Measurements from ENCODE around the gene WDR44. TPM values are rescaled to one million over a fixed set of nuclear protein-coding genes. Genes with fewer than 3 reads are reported as not detected.
"Not testable (repeated sequence)": the region's sequence is repeated elsewhere in the genome, so short reads cannot be mapped to it uniquely, and the experiment has no call there.

Gene WDR44
- total RNA-seq, 1 donor from 2014 or later = 19.3 TPM

GRCh38 chrX:118455013-118455412 is 109.1 kb downstream of the WDR44 start:
- Mint-ChIP-seq H3K27me3 (ENCODE audit: low read depth) (no peaks in the 10 kb centered on the region), H3K9me3 (ENCODE audit: low read depth) (no peaks in the 10 kb centered on the region), H3K36me3 (ENCODE audit: low read depth) (peaks cover 5% of the 10 kb centered on the region), H3K27ac (ENCODE audit: unreplicated experiment) (no peak overlapping the region), H3K4me1 (ENCODE audit: low read depth) (peaks cover 4% of the 10 kb centered on the region), H3K4me3 (ENCODE audit: unreplicated experiment) (no peak overlapping the region)
- no peak for DNase-seq (ENCODE audit: low spot score)
- no peak for TF ChIP-seq CTCF (IDR thresholded peaks at IDR 0.05)

GRCh38 chrX:118459494-118459893 is 113.6 kb downstream of the WDR44 start:
- Mint-ChIP-seq H3K27me3 (ENCODE audit: low read depth) (no peaks in the 10 kb centered on the region), H3K36me3 (ENCODE audit: low read depth) (no peaks in the 10 kb centered on the region), H3K27ac (ENCODE audit: unreplicated experiment) (no peak overlapping the region), H3K4me1 (ENCODE audit: low read depth) (peaks cover 4% of the 10 kb centered on the region), H3K4me3 (ENCODE audit: unreplicated experiment) (no peak overlapping the region), H3K9me3 (ENCODE audit: low read depth) (no peaks in the 10 kb centered on the region)
- DNase-seq (ENCODE audit: low spot score) = no peak
- TF ChIP-seq CTCF (IDR thresholded peaks at IDR 0.05) = peak; percentile 81

- no peak for DNase-seq (ENCODE audit: low spot score)
- peaks cover 2% of the 10 kb centered on the region for H3K4me1 Mint-ChIP-seq (ENCODE audit: low read depth)
- TF ChIP-seq CTCF (IDR thresholded peaks at IDR 0.05) = no peak
- H3K27me3 Mint-ChIP-seq (ENCODE audit: low read depth) = no peaks in the 10 kb centered on the region
- H3K27ac Mint-ChIP-seq (ENCODE audit: unreplicated experiment) = no peak overlapping the region
- H3K9me3 Mint-ChIP-seq (ENCODE audit: low read depth) = peaks cover 3% of the 10 kb centered on the region
- H3K4me3 Mint-ChIP-seq (ENCODE audit: unreplicated experiment) = no peak overlapping the region
- no peaks in the 10 kb centered on the region for H3K36me3 Mint-ChIP-seq (ENCODE audit: low read depth)
Measured at GRCh38 chrX:118464501-118464900, 118.6 kb downstream of the WDR44 start.

- TF ChIP-seq CTCF (IDR thresholded peaks at IDR 0.05) = no peak
- peaks cover 7% of the 10 kb centered on the region for H3K9me3 Mint-ChIP-seq (ENCODE audit: low read depth)
- no peaks in the 10 kb centered on the region for H3K36me3 Mint-ChIP-seq (ENCODE audit: low read depth)
- no peak for DNase-seq (ENCODE audit: low spot score)
- no peak overlapping the region for H3K4me3 Mint-ChIP-seq (ENCODE audit: unreplicated experiment)
- no peaks in the 10 kb centered on the region for H3K4me1 Mint-ChIP-seq (ENCODE audit: low read depth)
- no peak overlapping the region for H3K27ac Mint-ChIP-seq (ENCODE audit: unreplicated experiment)
- no peaks in the 10 kb centered on the region for H3K27me3 Mint-ChIP-seq (ENCODE audit: low read depth)
Measured at GRCh38 chrX:118468122-118468521, 122.2 kb downstream of the WDR44 start.

GRCh38 chrX:118470721-118471347 is 124.9 kb downstream of the WDR44 start:
- H3K27ac Mint-ChIP-seq (ENCODE audit: unreplicated experiment); H3K27me3 Mint-ChIP-seq (ENCODE audit: low read depth); H3K36me3 Mint-ChIP-seq (ENCODE audit: low read depth); H3K4me3 Mint-ChIP-seq (ENCODE audit: unreplicated experiment); H3K4me1 Mint-ChIP-seq (ENCODE audit: low read depth); H3K9me3 Mint-ChIP-seq (ENCODE audit: low read depth); DNase-seq (ENCODE audit: low spot score): not testable (repeated sequence)

GRCh38 chrX:118474586-118474985 is 128.7 kb downstream of the WDR44 start:
- H3K27me3 Mint-ChIP-seq (ENCODE audit: low read depth) = no peaks in the 10 kb centered on the region
- no peak overlapping the region for H3K27ac Mint-ChIP-seq (ENCODE audit: unreplicated experiment)
- H3K4me1 Mint-ChIP-seq (ENCODE audit: low read depth) = peaks cover 5% of the 10 kb centered on the region
- H3K4me3 Mint-ChIP-seq (ENCODE audit: unreplicated experiment) = no peak overlapping the region
- H3K9me3 Mint-ChIP-seq (ENCODE audit: low read depth) = peaks cover 4% of the 10 kb centered on the region
- DNase-seq (ENCODE audit: low spot score) = no peak
- no peak for TF ChIP-seq CTCF (IDR thresholded peaks at IDR 0.05)
- H3K36me3 Mint-ChIP-seq (ENCODE audit: low read depth) = no peaks in the 10 kb centered on the region
